ENCODE measurements around the gene SPX.

The SPX gene

DNA sequence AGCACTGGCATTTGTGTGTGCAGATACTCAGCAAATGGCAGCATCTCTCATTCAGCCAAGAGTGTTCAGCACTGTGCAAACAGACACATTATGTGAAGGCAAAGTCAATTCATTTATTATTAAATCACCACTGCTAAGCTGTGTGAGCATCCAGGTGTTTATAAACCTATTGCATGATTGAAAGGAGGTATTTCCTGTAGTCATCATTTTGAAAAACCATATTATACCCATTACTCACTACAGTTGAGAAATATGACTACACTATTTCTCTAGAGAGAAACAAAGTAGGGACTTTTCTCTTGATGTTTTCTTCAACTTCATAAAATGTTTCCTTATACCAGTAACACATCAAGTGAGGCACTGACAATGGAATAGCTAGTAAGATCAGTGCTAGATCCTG, 13.7 kb downstream of the SPX start:
- DNase-seq (ENCODE audit: low spot score) = no peak

DNA sequence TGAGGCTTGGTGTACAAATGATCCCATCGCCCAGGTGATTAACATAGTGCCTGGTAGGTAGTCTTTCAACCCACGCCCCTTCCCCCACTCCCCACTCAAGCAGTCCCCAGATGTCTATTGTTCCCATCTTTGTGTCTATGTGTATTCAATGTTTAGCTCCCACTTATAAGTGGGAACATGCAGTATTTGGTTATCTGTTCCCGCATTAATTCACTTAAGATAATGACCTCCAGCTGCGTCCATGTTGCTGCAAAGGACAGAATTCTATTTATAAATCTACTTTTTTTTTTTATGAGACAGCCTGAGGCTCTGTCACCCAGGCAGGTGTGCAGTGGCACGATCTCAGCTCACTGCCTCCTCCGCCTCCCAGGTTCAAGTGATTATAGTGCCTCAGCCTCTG, 15.7 kb downstream of the SPX start:
- no peak for DNase-seq (ENCODE audit: low spot score)

DNA sequence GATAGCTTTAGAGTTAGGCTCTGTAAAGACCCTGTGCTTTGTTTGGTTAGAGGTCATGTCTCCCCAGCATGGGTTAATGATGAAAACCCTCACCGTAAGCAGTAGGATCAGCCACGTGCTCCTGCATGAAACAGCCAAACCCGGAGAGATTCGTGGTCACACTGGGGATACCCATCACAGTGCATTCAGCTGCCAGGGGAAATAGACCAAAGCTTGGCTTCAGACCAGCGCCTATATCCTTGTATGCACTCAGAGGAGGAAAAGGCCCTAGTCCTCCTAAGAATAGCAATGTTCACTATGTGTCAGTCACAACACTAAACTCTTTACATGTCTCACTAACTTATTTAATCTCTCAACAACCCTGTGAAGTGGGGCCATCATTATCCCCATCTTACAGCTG, 16.3 kb downstream of the SPX start:
- no peak for DNase-seq (ENCODE audit: low spot score)

DNA sequence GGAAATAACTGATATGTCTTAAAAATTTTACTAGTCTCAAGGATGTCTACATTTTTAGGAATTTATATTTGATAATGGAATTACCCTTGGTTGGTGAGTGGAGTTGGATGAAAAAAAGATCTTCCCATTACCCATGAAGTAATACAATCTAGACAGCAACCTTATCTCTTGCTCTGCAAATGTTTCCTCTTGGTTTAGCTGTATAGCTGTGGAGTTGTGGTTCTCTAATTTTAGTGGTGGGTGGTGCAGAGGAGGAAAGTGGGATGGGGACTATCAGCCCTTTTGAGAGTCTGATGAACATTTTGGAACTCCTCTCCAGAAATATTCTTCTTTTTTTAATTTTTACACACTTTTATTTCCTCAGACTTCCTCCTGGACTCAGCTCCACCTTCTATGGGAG, 17.1 kb downstream of the SPX start:
- DNase-seq (ENCODE audit: low spot score) = no peak

DNA sequence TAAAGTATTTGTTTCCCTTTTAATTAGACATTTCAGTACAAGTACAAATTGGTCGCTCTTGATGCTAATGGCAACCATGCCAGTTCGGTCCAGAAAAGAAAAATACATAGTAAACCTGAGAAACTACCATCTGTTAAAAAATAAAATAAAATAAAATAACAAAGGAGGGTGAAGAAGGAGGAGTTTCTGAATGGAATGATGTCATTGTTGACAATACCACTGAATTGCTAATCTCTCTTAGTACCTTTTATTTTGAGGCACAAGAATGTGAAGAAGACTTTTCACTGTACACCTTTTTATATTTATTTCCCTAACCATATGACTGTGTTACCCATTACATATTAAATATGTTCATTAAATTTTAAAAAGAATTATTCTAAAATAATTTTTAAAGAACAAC, 19.5 kb downstream of the SPX start:
- DNase-seq (ENCODE audit: low spot score) = no peak

DNA sequence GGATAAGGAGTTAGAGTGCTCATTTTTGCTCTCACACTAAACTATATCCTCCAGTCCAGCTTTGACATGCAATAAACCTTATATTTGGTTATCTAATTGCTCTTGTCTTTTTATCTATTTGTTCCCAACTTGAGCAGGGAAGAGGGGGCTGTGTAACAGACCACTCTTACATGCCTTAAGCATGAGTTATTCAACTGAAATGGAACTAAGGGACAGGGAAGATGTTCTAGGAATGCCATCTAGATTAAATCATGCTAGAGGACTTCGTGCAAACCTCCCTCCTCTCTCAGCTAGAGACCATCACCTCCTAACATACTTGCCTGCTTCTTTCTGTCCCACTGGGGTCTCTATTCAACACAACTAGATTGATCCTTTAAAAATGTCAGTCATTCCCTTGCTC, 20.6 kb downstream of the SPX start:
- DNase-seq (ENCODE audit: low spot score) = no peak

DNA sequence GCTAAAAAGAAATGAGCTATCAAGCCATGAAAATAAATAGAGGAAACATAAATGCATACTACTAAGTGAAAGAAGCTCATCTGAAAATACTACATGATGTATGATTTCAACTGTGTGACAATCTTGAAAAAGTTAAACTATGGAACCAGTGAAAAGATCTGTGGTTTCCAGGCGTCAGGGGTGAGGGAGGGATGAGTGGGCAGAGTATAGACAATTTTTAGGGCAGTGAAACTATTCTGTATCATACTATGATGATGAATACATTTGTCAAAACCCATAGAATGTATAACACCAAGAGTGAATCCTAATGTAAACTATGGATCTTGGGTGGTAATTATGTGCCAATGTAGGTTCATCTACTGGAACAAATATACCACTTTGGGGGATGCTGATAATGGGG, 21.3 kb downstream of the SPX start:
- no peak for DNase-seq (ENCODE audit: low spot score)

DNA sequence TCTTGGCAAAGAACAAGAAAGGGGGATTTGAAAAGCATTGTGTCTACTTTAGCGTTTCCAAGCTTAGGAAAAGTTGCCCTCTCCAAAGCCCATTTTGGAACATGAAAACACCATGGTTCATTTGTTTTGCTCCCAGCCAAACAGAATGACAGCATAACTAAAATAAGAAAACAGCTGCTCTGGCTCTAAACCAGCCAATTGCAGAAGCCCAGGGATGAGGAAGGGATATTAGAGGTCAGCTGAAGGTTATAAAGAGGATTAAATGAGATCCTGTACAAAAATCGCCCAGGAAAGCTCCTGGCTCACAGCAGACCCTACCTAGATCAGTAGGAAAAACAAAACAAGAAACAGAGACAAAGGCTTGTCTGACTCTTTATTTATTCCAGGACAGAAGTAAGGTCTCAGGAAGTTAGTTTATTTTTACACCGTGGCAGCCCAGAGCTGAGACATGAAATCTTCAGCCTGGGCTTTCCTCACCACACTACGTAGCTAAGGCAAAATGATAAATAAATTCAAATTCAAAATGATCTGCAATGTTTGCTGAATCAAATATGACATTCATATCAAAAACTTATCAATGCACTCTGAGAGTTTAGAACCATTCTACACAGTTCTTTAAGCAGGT, 25.9 kb downstream of the SPX start:
- no peak for DNase-seq (ENCODE audit: low spot score)

DNA sequence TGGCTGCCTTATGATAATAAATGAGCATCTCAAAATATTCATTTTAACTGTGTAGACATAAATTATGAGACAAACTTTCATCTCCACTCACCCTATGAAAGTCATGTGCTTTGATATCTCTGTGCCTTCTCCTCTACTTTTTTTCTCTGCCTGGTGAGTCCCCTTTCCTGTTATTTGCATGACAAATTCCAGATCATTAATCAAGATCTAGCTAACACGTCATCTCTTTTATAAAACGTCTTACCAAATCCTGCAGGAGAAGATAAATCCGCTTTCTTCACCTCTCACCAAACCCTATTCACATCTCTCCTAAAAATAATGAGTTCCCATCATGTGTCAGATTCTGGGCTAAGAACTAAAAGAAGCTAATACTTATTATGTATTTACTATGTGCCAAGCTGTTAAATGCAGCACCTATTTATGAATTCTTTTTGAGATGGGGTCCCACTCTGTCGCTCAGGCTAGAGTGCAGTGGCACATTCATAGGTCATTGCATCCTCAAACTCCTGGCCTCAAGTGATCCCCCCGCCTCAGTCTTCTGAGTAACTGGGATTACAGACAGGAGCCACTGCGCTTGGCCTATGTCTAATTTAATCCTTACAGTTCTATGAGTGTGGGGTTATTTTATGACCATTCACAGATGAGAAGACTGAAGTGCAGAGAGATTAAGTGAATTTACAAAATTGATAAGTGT, 26.7 kb downstream of the SPX start:
- DNase-seq (ENCODE audit: low spot score) = no peak

DNA sequence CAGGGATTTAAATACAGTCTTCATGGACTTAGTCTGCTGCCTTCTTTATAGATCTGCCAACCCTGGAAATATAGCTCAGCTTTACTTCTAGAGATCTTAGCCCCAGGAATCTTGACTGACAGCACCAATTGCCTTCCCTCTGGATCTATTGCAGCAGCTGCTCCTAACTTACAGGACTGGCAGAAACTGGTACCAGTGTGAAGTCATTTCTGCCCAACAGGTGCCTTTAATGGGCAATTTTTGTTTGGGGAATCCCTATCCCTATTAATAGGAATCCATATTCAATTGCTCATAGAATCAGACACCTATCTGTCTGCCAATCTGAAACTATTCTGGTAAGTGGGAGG, 27.2 kb downstream of the SPX start:
- DNase-seq (ENCODE audit: low spot score) = no peak

DNA sequence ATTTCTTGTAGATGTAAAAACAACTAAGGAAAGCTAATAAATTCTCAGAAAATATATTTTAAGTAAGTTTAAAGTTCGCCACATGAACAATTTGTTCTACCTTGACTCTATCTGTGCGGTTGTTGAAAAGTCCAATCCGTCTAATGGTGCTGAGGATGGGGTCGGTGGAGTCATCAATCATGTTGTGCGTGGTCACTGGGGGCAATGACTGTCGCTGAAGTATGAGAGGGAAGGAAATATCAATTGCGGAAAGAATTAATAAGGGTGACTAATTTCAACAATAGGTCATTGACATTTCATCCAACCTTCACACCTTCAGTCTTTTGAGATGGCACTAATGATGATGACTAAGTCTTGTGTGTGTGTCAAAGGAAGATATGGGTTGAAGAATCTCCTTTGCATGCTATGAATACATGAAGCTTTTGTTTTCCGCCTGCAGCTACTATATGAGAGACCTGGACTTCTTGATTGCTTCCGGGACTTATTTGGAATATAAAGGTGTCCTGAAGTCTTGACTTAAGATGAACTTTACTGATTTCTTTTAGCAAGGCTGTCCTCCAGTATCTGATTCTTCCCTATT, 32.1 kb downstream of the SPX start:
- no peak for DNase-seq (ENCODE audit: low spot score)

DNA sequence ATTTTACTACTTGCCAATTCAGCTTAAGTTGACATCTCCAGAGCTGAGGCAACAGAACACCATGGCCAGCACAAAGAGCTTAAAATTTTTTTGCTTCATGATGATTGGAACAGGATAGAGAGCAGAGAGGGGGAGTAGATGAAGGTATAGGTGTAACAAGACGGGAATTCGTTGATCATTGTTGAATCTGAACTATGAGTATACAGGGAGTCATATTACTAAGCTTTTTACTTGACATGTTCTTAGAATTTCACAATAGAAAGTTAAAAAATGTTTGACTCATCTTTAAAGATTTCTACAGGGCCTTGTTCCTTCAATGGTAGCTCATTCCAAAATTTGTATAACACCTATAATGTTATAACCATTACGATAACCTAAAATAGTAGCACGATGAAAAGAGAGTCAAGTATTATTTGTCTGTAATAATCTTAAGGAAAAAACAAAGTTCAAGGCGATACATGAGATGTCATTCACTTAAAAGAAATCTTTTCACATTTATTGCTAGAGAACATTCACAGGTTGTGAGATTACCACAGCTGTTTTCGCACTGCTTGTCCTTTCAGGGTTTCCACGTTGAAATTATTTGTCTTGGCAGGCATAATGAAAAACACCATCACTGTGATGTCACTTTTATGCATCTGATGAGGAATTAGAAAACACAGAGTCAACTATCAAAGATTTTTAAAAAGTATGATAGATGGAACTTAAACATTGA, 33.9 kb downstream of the SPX start:
- no peak for DNase-seq (ENCODE audit: low spot score)

DNA sequence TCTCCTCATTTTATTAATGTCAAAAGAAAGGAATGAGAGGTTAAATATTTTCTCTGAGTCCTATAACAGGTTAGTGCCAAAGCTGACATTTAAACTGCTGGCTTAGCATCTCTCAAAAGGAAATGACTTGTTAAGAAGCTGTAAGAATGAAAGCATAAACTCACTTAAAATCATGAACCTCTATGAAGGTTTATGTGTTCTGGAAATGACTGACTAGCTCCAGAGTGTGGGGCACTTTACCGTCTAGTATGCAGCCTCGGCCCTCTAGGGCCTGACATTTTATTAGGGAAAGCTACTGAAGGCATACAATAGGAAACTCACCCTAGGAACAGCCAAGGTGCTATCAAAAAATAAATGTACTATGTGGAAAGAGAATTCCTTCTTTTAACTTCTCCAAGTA, 35.1 kb downstream of the SPX start:
- DNase-seq (ENCODE audit: low spot score) = no peak

DNA sequence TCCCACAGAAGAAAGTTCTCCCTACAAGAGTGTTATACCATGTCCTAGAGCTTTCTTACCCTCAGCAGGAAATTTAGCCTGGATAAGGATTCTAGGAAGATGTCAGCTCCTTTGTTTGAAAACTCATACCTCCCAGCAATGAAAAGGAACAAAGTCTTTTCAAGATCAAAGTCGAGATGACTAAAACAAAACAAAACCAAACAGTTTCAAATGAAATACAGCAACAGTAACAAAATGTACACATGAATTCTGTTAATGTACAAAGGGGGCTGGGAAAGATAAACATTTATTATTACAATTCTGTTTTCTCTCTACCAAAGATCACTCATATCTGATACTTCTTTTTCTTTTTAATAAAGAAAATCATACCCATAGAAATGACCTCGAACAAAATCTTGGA, 36.8 kb downstream of the SPX start:
- DNase-seq (ENCODE audit: low spot score) = no peak

DNA sequence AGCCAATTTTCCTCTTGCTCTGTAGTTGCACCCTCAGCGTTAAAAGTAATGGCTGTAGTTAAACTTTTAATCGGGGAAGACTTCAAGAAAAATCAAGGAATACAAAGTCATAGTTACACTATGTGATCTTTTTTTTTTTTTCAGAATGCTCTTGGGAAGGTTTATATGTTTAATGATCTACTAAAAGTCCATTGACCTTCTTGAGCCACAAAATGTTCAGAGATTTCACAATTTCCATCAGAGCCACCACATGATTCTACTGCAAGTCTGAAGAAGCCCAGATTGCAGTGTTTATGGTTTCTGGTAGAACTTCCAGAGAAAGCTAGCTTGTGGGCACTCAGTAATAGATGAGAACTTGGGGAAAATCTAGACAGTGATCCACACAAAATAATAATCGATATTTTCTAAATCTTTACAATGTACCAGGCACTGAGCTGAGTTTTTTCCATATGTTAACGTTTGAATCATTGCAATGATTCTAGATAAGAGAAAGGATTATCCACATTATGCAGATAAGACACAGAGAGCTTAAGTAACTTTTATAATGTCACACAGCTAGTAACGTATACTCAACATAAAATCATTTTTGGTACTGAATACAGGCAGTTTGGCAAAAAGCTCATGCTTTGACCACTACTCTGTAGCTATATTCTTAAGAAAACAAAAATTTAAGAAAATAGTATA, 40.3 kb downstream of the SPX start:
- DNase-seq (ENCODE audit: low spot score) = no peak

DNA sequence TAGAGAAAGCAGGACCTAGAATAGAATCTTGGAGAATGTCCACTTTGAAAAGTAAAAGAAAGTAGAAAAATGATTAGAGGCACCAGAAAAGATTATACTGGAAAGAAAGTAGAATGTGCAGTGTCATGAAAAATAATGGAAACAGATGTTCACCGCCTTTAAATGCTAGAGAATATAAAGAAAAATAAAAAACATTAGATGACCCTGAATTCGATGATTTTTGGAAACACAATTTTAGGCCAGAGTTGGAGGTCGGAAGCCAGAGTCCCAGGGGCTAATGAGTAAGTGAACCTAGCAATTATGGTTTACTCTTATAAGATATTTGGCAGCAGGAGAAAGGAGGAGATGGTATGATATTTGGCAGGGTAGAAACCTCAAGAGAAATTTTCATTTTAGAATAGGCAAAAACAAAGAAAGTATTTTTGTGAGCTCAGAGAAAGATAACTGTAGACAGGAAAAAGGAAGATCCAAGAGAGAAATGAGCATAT, 40.9 kb downstream of the SPX start:
- DNase-seq (ENCODE audit: low spot score) = no peak

DNA sequence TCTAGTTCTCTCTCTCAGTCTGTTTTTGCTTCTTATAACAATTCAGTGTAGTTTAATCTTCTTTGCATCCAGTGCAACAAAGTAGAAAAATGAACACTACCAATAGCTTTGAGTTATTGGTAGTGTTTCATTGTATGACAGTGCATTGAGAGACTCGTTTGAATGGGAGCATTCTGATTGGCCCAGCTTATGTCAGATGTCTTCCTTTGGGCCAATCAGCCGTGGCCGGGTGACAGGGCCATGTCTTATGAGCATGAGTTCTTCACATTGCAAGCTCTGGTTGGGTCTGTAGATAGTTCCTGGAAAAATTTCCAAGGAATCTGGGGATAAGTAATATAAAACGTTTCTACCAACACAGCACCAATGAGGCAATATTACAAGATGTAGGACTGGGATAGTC, 42.0 kb downstream of the SPX start:
- DNase-seq (ENCODE audit: low spot score) = no peak

DNA sequence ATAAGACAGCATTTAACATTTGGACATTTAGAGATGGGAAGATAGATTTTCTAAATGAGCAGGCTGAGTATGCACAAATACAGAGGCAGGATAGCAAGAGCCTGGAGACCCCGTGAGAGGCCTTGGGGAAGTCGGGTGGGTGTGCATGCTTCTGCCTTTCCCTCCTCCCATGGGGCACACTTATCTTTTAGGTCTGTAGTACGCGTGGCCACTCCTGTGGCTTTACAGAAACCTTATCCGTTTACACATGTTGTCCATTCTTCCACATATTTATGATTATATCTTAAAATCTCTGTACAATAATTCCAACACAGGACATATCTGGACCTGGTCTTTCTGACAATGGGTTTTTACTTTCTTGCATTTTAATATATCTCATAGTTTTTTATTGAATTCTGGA, 45.0 kb downstream of the SPX start:
- no peak for DNase-seq (ENCODE audit: low spot score)

DNA sequence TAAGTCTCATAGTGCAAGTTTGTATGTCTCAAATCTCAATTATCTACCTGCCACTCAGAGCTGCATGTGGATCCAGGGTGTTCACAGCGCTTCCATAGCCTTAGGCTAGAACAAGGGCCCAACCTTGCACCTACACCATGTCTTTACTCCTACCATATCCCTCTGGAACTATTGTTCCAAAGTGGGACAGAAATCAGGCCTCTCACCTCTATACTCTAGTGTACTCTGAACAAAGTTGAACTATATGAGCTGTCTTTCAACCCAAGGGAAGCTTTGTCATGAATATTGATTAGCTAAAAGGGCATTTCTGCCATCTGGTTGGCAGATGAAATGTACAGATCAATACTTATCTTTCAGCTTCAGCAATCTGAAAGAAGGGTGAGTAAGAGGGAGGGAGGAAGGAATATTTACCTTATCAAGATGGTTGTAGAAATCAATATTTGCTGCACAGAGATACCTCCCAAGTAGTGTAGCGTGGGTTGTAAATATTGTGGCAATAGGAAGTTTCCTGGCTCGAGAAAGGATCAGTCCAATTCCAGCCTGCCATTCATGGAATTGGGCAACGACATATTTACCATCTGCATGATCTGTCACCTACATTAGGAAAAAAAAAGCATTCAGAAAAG, 47.8 kb downstream of the SPX start:
- DNase-seq (ENCODE audit: low spot score) = no peak

DNA sequence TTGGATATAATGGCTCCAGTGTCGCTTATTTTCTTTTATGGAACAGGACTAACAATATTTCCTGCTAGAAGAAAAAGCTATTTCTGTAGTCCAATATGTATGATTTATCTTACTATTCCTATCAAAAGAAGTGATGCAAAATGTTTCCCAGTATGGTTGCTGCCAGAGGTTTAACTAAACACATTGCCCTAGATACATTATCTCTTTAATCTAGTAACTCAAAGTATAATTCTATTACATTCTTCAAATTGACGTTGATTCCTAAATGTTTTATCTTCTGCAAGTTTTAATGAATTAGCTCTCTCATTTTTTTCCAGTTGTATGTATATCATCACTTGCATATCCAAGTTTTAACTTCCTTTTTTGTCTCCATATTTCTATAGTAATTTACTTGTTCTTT, 50.3 kb downstream of the SPX start:
- no peak for DNase-seq (ENCODE audit: low spot score)

DNA sequence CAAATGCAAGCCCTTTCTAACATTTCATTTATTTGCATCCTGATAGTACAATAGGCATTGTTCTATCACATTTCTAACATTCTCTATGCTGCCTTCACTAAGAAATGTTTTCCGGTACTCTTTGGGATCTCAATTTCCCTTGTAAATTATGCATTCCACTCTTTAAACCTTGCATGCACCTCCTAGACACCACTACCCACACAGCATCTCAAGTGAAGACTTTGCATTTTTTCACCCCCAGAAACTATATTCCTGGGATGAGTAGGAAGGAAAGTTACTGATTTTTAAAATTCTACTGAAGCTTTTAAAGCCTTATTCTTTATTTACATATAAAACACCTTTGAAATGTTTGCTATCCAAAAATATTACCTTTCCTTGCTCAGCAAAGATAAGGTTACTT, 51.4 kb downstream of the SPX start:
- DNase-seq (ENCODE audit: low spot score) = no peak

All from cerebellar cortex (tissue), 1 donor.